Bronchial epithelial cell (primary cell): ENCODE results near the gene PADI3. TPM values are rescaled to one million over a fixed set of nuclear protein-coding genes. Genes with fewer than 3 reads are reported as not detected.

Experiments used
- DNase-seq: peaks from one replicate; pipeline ENCODE4 v3.0.0-alpha.2; 2010; ENCODE audit warnings: low read depth
- FAIRE-seq: peaks from 2 replicates; lab custom pipeline; 2011; peaks lifted over from hg19 to GRCh38; lab: Jason Lieb, UNC
- H3K27me3 ChIP-seq: 2 replicates; pipeline ENCODE4 v1.5.1; 2011; ENCODE audit warnings: low read length; ENCODE audit not compliant: control insufficient read depth, insufficient read depth
- H3K36me3 ChIP-seq: 2 replicates; pipeline ENCODE4 v1.5.1; 2011; ENCODE audit warnings: low read length; ENCODE audit not compliant: control insufficient read depth, insufficient read depth
- H3K4me3 ChIP-seq: 2 replicates; pipeline ENCODE4 v1.5.1; 2011; ENCODE audit warnings: mild to moderate bottlenecking, low read depth, low read length, control low read depth
- total RNA-seq: library from RNA; depleted of rRNA; stranded (reverse); fragments of >200 nt; gene quantifications from 2 replicates; pipeline ENCODE4 v1.2.1, GENCODE V29; 2014
- TF ChIP-seq, protein P1 (sequence below): IDR thresholded peaks from 2 replicates; pipeline ENCODE4 v1.5.1; 2011; ENCODE audit warnings: mild to moderate bottlenecking, moderate library complexity, low read length, control low read depth, inconsistent platforms; ENCODE audit not compliant: insufficient read depth, severe bottlenecking

PADI3 gene
- total RNA-seq, 1 donor from 2014 or later, result 0.26 TPM

DNA sequence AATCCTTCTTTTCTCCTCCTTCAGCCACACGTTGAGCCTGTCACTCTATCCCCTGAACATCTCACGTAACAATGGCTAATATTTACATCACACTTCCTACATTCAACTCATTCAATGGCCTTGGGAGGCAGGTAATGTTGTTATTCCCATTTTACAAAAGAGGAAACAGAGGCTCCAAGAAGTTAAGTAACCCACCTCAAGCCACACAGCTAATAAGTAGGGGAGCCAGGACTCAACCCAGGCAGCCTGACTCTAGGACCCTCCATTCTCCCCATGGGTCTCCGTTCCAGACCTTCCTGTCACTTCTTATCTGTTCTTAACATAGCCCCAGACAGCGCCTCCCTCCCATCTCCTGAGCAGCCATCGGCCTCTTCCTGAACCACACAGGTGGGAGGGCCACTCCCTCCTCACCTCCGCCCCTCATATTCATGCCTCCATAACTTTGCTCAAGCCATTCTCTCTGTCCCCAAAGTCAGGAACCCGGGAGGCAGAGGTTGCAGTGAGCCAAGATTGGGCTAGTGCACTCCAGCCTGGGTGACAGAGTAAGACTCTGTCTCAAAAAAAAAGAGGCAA lies 61.3 kb downstream of the PADI3 start:
- H3K4me3 ChIP-seq, result no peak overlapping the region
- H3K27me3 ChIP-seq, result no peaks in the 10 kb centered on the region
- DNase-seq, result no peak
- H3K36me3 ChIP-seq, result no peaks in the 10 kb centered on the region
- FAIRE-seq, result no peak
- TF ChIP-seq, protein P1, sequence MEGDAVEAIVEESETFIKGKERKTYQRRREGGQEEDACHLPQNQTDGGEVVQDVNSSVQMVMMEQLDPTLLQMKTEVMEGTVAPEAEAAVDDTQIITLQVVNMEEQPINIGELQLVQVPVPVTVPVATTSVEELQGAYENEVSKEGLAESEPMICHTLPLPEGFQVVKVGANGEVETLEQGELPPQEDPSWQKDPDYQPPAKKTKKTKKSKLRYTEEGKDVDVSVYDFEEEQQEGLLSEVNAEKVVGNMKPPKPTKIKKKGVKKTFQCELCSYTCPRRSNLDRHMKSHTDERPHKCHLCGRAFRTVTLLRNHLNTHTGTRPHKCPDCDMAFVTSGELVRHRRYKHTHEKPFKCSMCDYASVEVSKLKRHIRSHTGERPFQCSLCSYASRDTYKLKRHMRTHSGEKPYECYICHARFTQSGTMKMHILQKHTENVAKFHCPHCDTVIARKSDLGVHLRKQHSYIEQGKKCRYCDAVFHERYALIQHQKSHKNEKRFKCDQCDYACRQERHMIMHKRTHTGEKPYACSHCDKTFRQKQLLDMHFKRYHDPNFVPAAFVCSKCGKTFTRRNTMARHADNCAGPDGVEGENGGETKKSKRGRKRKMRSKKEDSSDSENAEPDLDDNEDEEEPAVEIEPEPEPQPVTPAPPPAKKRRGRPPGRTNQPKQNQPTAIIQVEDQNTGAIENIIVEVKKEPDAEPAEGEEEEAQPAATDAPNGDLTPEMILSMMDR, result no peak

DNA sequence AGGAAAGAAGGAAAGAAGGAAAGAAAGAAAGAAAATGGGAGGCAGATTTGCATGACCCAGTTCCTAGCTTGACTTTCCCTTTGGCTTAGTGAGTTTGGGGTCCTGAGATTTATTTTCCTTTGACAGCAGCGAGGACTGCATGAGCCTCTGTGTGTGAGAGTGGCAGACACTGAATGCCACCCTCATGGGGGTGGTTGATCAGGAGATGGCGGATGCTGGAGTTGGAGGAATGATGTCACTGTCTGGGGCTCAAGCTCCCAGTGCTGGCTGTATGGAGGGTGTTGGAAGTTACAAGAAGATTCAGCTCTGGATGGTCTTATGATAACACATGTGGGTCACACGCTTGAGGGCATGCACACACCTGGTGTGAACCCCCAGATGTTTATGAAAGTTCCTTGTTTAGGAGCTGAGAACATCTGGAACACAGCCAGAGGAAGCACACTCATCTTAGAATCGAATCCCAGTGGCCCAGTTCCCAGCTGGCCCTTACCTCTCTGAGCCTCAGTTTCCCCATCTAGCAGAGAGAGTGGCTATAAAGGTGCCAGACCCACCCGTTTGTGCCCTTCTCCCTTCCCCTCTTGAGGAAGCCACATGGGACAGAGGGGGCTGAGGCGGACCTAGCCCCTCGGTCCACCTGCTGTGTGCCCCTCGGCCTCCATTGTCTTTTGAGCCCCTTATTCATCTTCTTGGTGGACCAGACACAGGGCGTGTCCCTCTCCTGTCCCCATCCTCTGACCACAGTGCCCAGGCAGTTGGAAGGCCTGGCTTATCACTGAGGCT lies 64.8 kb downstream of the PADI3 start:
- Histone ChIP-seq H3K36me3 (no peaks in the 10 kb centered on the region), H3K27me3 (no peaks in the 10 kb centered on the region), H3K4me3 (no peak overlapping the region)
- peak; percentile 32 for FAIRE-seq
- no peak for DNase-seq
- TF ChIP-seq, protein P1, result no peak

DNA sequence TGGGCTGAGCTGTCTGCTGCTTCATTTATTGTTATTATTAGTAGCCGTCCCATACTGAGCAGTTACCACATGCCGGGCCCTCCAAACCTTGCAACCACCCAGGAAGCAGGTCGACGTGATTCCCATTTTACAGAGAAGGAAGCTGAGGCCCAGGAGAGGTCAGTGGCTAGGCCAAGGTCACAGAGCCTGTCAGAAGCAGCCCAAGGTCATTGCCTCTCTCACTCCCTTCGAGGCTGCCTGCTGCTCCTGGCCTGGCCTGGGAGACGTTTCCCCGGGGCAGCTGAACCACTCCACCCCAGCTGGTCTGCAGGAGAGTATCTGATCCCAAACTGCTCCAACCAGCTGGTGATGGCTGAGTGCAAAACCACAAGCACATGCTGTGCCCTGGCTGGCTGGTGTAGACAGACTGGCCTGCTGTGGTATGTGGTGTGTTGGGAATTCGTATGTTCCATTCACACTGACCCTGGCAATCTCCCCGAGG lies 65.6 kb downstream of the PADI3 start:
- H3K4me3 ChIP-seq, result no peak overlapping the region
- TF ChIP-seq, protein P1, result no peak
- no peak for DNase-seq
- no peaks in the 10 kb centered on the region for H3K36me3 ChIP-seq
- no peaks in the 10 kb centered on the region for H3K27me3 ChIP-seq
- no peak for FAIRE-seq

DNA sequence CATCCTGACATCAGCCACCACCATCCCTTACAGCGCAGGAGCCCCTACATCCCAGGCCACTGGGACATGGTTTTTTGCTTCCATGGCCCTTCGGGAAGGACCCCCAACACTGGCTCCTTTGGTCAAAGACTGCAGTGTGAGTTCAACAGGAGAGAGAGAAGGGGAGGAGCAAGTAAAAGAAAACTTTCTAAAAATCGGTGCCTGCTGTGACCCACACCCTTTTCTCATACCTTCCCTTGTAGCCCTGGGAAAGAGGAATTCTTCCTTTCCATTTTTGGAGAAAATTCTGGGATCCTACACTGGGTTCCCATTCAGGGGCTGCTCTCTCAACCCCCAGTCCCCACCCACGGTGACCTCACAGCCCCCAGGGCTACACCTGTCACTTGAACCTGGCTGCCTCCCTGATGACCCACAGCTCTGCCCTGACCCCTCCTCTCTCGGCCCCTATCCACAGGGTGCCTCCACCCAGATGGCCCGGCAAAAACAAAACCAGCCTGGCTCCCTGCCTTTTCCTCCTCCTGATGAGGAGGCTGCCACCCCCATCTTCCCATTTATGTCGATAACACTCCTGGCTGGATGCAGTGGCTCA lies 66.7 kb downstream of the PADI3 start:
- no peak for DNase-seq
- no peaks in the 10 kb centered on the region for H3K27me3 ChIP-seq
- no peak for FAIRE-seq

DNA sequence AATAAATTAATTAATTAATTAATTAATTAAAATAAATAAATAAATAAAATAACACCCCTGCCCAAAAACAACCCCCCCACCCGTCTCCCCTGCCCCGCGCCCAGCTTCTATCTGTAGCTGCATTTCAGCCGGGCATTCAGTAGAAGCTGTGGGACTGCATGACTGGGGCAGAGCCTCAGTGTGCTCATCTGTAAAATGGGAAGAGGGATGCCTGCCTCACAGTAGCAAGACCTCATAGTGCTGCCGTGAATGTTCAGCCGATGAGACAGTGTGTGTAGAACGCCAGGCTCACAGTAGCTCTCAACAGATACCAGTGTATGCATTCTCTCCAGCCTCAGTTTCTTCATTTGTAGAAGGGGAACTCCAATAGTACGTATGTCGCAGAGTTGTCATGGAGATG lies 67.8 kb downstream of the PADI3 start:
- H3K4me3 ChIP-seq, result no peak overlapping the region
- no peak for FAIRE-seq
- DNase-seq, result no peak
- no peaks in the 10 kb centered on the region for H3K27me3 ChIP-seq
- H3K36me3 ChIP-seq, result no peaks in the 10 kb centered on the region
- TF ChIP-seq, protein P1, result no peak

More for the DNA sequence above, 66.7 kb downstream of the PADI3 start:
- TF ChIP-seq, protein P1, result no peak
- Histone ChIP-seq H3K36me3 (no peaks in the 10 kb centered on the region), H3K4me3 (no peak overlapping the region)
